Stimulated activated CD8-positive, alpha-beta memory T cell treated with anti-CD3 and anti-CD28 coated beads, Interleukin-4, amount 100 ng/mL, for 48 hours (primary cell): ENCODE data around the gene GGA1.
"Not testable (repeated sequence)": the region's sequence is repeated elsewhere in the genome, so short reads cannot be mapped to it uniquely, and the experiment has no call there.

Experiments used
- DNase-seq: peaks from one replicate; pipeline ENCODE4 v3.0.0-alpha.2; 2020

The GGA1 gene

GRCh38 chr22:37571258-37571991 is 37.2 kb upstream of the GGA1 start:
- DNase-seq: no peak

GRCh38 chr22:37571992-37572373 is 36.7 kb upstream of the GGA1 start:
- no peak for DNase-seq

DNA sequence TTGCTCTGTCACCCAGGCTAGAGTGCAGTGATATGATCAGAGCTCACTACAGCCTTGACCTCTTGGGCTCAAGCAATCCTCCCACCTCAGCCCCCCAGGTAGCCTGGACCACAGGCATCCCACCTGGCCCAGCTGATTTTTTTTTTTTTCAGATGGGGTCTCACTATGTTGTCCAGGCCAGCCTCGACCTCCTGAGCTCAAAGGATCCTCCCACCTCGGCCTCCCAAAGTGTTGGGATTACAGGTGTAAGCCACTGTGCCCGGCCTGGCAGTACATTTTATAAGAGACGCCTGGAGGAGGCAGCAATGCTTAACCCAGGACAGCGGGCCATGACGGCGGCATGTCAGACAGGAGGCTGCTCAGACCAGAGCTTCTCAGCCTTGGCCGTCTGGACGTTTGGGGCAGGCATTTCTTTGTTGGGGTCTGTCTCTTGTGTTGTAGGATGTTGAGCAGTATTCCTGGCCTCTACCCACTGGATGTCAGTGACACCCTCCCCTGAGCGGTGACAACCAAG is 33.1 kb upstream of the GGA1 start:
- DNase-seq: no peak

- DNase-seq: no peak
Observed at GRCh38 chr22:37578002-37578401, 30.6 kb upstream of the GGA1 start.

- no peak for DNase-seq
Observed at GRCh38 chr22:37581504-37581903, 27.1 kb upstream of the GGA1 start.

- no peak for DNase-seq
Observed at GRCh38 chr22:37582526-37582925, 26.1 kb upstream of the GGA1 start.

GRCh38 chr22:37588546-37589215 is 20.0 kb upstream of the GGA1 start:
- no peak for DNase-seq

GRCh38 chr22:37589636-37590035 is 19.0 kb upstream of the GGA1 start:
- no peak for DNase-seq

DNA sequence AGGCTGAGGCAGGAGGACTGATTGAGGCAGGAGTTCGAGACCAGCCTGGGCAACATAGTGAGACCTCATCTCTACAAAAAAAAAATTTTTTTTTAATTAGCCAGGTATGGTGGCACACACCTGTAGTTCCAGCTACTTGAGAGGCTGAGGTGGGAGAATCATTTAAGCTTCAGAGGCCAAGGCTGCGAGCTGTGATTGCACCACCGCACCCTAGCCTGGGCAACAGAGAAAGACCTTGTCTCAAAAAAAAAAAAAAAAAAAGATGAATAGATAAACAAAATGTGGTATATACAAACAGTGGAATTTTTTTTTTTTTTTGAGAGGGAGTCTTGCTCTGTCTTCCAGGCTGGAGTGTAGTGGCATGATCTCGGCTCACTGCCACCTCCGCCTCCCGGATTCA is 17.6 kb upstream of the GGA1 start:
- DNase-seq: not testable (repeated sequence)

DNA sequence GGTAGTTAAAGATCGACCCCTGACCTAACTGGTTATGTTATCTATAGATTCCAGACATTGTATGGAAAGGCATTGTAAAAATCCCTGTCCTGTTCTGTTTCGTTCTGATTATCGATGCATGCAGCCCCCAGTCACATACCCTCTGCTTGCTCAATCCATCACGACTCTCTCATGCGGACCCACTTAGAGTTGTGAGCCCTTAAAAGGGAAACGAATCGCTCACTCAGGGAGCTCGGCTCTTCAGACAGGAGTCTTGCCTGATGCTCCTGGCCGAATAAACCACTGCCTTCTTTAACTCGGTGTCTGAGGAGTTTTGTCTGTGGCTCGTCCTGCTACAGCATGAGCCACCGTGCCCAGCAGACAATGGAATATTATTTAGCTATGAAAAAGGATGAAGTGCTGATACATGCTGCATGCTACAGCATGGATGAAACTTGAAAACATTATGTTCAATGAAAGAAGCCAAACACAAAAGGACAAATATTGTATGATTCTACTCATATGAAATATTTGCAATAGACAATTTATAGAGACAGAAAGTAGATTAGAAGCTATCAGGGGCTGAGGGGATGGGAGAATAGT is 16.7 kb upstream of the GGA1 start:
- no peak for DNase-seq

- no peak for DNase-seq
Observed at GRCh38 chr22:37594237-37594636, 14.4 kb upstream of the GGA1 start.

DNA sequence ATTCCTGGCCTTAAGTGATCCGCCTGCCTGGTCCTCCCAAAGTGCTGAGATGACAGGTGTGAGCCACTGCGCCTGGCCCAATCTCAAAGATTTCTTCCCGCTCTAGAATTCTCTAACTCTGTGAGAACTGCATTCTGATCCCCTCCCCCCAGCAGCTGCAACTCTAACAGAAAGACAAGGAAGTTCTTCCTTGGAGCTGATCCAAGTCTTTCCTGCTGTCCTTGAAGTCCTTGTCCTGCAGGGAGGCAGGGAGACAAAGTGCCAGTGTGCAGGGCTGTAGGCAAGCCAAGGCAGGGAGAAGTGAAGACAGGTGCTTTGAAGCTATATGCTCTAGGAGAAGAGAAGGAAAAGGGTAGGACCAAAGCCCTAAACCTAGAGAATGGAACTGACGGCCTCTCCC is 9.5 kb upstream of the GGA1 start:
- DNase-seq: no peak

- no peak for DNase-seq
Observed at GRCh38 chr22:37601203-37601539, 7.5 kb upstream of the GGA1 start.

- no peak for DNase-seq
Observed at GRCh38 chr22:37601540-37602442, 6.8 kb upstream of the GGA1 start.

DNA sequence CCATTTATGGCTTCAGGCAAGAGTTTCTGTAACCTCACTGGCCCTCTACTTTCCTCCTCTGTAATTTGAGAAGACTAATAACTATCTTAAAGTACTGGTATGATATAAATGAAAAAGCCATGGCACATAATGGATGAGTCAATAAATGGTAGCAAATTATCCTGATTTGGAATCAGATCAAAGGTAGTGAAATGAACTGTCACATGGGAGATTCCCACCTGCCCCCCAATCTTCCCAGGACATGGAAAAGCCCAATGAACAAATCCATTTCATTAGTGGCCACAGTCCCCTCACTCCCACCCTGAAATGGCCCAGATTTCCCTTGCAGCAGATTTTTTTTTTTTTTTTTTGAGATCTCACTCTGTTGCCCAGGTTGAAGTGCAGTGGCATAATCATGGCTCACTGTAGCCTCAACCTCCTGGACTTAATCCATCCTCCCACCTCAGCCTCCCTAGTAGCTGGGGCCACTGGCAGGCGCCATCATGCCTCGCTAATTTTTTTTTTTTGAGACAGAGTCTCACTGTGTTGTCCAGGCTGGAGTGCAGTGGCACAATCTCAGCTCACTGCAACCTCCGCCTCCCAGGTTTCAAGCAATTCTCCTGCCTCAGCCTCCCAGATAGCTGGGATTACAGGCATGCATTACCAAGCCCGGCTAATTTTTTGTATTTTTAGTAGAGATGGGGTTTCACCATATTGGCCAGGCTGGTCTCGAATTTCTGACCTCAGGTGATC is 5.9 kb upstream of the GGA1 start:
- not testable (repeated sequence) for DNase-seq

DNA sequence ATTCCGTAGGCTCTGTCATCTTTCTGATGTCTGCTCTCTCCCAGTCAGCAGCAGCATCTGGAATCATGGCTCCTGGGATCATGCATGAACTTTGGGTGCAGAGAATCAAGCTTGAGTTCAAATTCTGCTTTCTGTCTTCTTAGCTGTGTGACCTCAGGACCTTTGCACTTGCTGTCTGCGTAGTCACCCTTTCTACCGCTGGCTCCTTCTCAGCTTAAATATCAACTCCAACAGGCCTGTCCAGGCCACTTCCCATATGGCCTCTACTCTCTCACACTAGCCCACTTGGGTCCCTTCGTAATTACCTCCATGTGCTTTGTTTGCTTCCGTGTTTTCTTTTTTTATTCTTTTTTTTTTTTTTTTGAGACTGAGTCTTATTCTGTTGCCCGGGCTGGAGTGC is 4.6 kb upstream of the GGA1 start:
- no peak for DNase-seq

- peak; percentile 49 for DNase-seq
Observed at GRCh38 chr22:37604875-37605274, 3.8 kb upstream of the GGA1 start.

GRCh38 chr22:37607010-37607934 is 1.4 kb upstream of the GGA1 start:
- DNase-seq: peak; percentile 96

GRCh38 chr22:37607935-37608476 is 628 bp upstream of the GGA1 start:
- no peak for DNase-seq

- no peak for DNase-seq
Observed at GRCh38 chr22:37609240-37610152, 862 bp downstream of the GGA1 start.
